Suprapubic skin (tissue), 3 donors: ENCODE measurements around the gene SUSD6.

Experiments used
- CTCF ChIP-seq, 2 donors: fragments of 200-600 bp in 1 of 2; fragments of 450-650 bp in 1 of 2; sonication (generic) in 1 of 2; IDR thresholded peaks; one replicate each; pipeline ENCODE4 v1.5.1; 2016 to 2019; ENCODE audit warnings: antibody characterized with exemption in 2 of 2, mild to moderate bottlenecking in 1 of 2, moderate library complexity in 1 of 2
- POLR2A ChIP-seq, 2 donors: fragments of 450-650 bp; IDR thresholded peaks; one replicate each; pipeline ENCODE4 v1.6.1; 2017; ENCODE audit warnings: antibody characterized with exemption in 2 of 2, mild to moderate bottlenecking in 2 of 2, moderate library complexity in 2 of 2

GRCh38 chr14:69741055-69741454 lies 129.7 kb downstream of the SUSD6 start:
- no peak for TF ChIP-seq CTCF (IDR thresholded peaks at IDR 0.05)
- TF ChIP-seq POLR2A (IDR thresholded peaks at IDR 0.05): no peak
